ENCODE results near the gene RAB35.
"Not testable (repeated sequence)": the region's sequence is repeated elsewhere in the genome, so short reads cannot be mapped to it uniquely, and the experiment has no call there.

The RAB35 gene

DNA sequence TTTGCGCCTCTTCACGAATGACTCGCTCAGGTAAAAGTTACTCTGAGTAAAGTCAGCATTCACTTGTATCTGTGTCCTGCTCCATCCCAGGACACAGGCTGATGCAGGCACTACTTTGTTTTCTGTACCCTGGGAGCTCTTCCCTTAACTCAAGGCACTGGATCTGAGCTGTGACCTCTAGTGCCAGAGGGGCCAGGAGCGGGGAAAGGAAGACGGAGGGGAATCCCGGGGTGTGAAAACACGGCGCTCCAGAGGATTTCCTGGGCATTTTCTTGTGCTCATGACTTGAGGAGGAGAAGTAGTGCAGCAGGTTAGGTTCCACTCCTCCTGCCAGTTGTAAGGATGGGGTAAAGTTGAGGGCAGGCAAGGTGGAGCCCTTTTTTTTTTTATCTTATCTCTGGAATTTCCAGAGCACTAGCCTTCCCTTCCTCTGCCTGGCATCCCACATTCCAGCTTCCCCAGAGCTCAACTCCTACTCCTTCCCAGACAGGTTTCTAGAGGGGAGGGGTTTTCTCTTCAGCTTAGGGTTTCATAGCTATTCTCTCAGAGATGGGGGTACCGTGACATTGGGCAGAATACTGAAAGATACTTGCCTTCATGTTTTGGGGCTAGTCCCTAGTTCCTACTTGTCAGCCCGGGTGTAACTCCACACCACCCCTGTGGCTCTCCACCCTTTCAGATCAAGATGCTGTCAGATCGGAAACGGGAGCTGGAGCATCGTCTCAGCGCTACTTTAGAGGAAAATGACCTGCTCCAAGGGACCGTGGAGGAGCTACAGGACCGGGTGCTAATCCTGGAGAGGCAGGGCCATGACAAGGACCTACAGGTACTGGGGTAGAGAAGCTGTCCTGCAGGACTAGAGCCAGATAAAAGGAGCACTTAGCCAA, 52.3 kb downstream of the RAB35 start:
- Histone ChIP-seq H3K27me3 (ENCODE audit: low read depth) (peaks cover 31% of the 10 kb centered on the region), H3K36me3 (replicated peaks) (no peaks in the 10 kb centered on the region), H3K4me3 (no peak overlapping the region), H3K9me3 (no peaks in the 10 kb centered on the region), H3K4me1 (no peaks in the 10 kb centered on the region)
- DNase-seq (ENCODE audit: low spot score in 2 of 2), result no peak
- in situ Hi-C loops (cut with MboI; ENCODE audit: low sequenced_read_pairs), result no loop called here

- H3K9me3 ChIP-seq, result no peaks in the 10 kb centered on the region
- in situ Hi-C loops (cut with MboI; ENCODE audit: low sequenced_read_pairs), result no loop called here
- H3K4me3 ChIP-seq, result no peak overlapping the region
- peaks cover 27% of the 10 kb centered on the region for H3K27me3 ChIP-seq (ENCODE audit: low read depth)
- no peak for DNase-seq (ENCODE audit: low spot score in 2 of 2)
- H3K4me1 ChIP-seq, result no peaks in the 10 kb centered on the region
- no peaks in the 10 kb centered on the region for H3K36me3 ChIP-seq (replicated peaks)
These were observed 53.5 kb downstream of the RAB35 start for GRCh38 chr12:120062976-120063579.

- H3K9me3 ChIP-seq, result no peaks in the 10 kb centered on the region
- in situ Hi-C loops (cut with MboI; ENCODE audit: low sequenced_read_pairs), result no loop called here
- DNase-seq (ENCODE audit: low spot score in 2 of 2), result no peak
- peaks cover 27% of the 10 kb centered on the region for H3K27me3 ChIP-seq (ENCODE audit: low read depth)
- H3K4me1 ChIP-seq, result no peaks in the 10 kb centered on the region
- no peak overlapping the region for H3K4me3 ChIP-seq
- no peaks in the 10 kb centered on the region for H3K36me3 ChIP-seq (replicated peaks)
These were observed 54.9 kb downstream of the RAB35 start for GRCh38 chr12:120061575-120062214.

DNA sequence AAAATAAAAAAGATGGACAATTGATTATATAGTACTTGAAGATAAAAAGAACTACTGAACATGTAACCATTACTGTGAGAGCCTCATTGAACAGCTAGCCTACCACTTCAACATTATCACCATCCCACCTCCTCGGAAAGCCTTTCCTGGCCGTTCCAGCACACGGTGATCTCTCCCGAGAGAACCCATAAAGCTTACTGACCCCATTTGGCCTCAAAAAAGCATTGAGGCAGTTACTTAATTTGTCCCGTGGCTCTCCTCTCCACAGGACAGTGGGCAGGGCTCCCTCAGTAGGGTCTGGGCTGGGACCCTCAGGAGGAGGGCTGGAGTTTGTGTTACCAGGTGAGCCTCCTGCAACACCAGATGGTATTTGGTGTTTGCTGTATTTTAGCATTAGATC, 55.8 kb downstream of the RAB35 start:
- in situ Hi-C loops (cut with MboI; ENCODE audit: low sequenced_read_pairs), result no loop called here

DNA sequence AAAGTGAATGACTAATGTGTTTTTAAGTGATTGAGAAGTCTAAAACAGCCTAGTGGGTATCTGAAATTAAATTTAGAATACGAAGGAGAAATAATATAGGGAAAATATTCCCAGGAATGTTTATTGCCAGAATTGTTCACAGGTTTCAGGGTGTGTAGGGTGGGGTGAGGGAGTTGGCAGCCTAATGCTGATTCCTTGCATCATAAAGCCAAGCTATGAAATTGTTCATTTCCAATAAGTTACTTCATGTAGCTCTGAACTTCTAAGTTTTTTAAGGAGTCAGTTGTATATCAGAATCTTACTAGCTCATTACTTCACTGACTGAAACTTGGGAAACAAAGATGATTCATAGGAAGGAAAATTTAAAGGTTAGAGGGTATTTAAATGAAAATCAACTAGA, 56.4 kb downstream of the RAB35 start:
- H3K27me3 ChIP-seq (ENCODE audit: low read depth), result peaks cover 27% of the 10 kb centered on the region
- no peak overlapping the region for H3K4me3 ChIP-seq
- no peaks in the 10 kb centered on the region for H3K9me3 ChIP-seq
- no peaks in the 10 kb centered on the region for H3K4me1 ChIP-seq
- H3K36me3 ChIP-seq (replicated peaks), result no peaks in the 10 kb centered on the region
- DNase-seq (ENCODE audit: low spot score in 2 of 2), result no peak
- in situ Hi-C loops (cut with MboI; ENCODE audit: low sequenced_read_pairs), result no loop called here

More for the DNA sequence above, 55.8 kb downstream of the RAB35 start:
- no peaks in the 10 kb centered on the region for H3K36me3 ChIP-seq (replicated peaks)
- no peaks in the 10 kb centered on the region for H3K9me3 ChIP-seq
- H3K4me3 ChIP-seq, result no peak overlapping the region
- no peak for DNase-seq (ENCODE audit: low spot score in 2 of 2)
- no peaks in the 10 kb centered on the region for H3K4me1 ChIP-seq
- peaks cover 27% of the 10 kb centered on the region for H3K27me3 ChIP-seq (ENCODE audit: low read depth)

DNA sequence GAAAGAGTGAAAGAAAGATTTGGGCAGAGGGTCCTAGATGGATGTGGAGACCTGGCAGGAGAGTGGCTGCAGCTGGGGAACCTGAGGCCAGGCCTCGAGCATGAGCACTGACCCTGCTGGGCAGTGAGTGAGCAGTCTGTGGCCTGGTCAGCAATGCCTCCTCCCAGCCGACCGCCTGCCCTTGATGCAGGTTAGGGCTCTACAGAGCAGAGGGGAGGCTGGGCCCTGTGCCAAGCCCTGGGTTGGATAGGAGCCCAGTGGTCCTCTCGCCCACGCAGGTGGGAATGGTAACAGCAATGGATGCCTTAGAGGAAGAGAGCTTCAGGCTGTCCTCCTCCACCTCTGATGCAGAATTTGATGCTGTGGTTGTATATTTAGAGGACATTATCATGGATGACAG, 59.8 kb downstream of the RAB35 start:
- in situ Hi-C loops (cut with MboI; ENCODE audit: low sequenced_read_pairs), result no loop called here
- Histone ChIP-seq H3K4me3 (no peak overlapping the region), H3K9me3 (no peaks in the 10 kb centered on the region), H3K36me3 (replicated peaks) (no peaks in the 10 kb centered on the region), H3K4me1 (no peaks in the 10 kb centered on the region), H3K27me3 (ENCODE audit: low read depth) (peaks cover 15% of the 10 kb centered on the region)
- no peak for DNase-seq (ENCODE audit: low spot score in 2 of 2)

- H3K9me3 ChIP-seq, result no peaks in the 10 kb centered on the region
- no peak overlapping the region for H3K4me3 ChIP-seq
- no peak for DNase-seq (ENCODE audit: low spot score in 2 of 2)
- H3K27me3 ChIP-seq (ENCODE audit: low read depth), result peaks cover 4% of the 10 kb centered on the region; the same call in 1 of the 2 replicates
- in situ Hi-C loops (cut with MboI; ENCODE audit: low sequenced_read_pairs), result no loop called here
- H3K4me1 ChIP-seq, result no peaks in the 10 kb centered on the region
- no peaks in the 10 kb centered on the region for H3K36me3 ChIP-seq (replicated peaks)
These were observed 61.1 kb downstream of the RAB35 start for GRCh38 chr12:120055231-120056000.

- no peaks in the 10 kb centered on the region for H3K27me3 ChIP-seq (ENCODE audit: low read depth)
- H3K4me3 ChIP-seq, result no peak overlapping the region
- no peaks in the 10 kb centered on the region for H3K9me3 ChIP-seq
- in situ Hi-C loops (cut with MboI; ENCODE audit: low sequenced_read_pairs), result no loop called here
- no peaks in the 10 kb centered on the region for H3K36me3 ChIP-seq (replicated peaks)
- no peaks in the 10 kb centered on the region; the same call in 1 of the 2 replicates for H3K4me1 ChIP-seq
- DNase-seq (ENCODE audit: low spot score in 2 of 2), result no peak
These were observed 62.3 kb downstream of the RAB35 start for GRCh38 chr12:120054293-120054692.

- Histone ChIP-seq H3K4me1 (no peaks in the 10 kb centered on the region; the same call in 1 of the 2 replicates), H3K36me3 (replicated peaks) (no peaks in the 10 kb centered on the region), H3K4me3 (no peak overlapping the region), H3K27me3 (ENCODE audit: low read depth) (peaks cover 2% of the 10 kb centered on the region), H3K9me3 (no peaks in the 10 kb centered on the region)
- in situ Hi-C loops (cut with MboI; ENCODE audit: low sequenced_read_pairs), result no loop called here
- no peak for DNase-seq (ENCODE audit: low spot score in 2 of 2)
These were observed 65.0 kb downstream of the RAB35 start for GRCh38 chr12:120051535-120051934.

DNA sequence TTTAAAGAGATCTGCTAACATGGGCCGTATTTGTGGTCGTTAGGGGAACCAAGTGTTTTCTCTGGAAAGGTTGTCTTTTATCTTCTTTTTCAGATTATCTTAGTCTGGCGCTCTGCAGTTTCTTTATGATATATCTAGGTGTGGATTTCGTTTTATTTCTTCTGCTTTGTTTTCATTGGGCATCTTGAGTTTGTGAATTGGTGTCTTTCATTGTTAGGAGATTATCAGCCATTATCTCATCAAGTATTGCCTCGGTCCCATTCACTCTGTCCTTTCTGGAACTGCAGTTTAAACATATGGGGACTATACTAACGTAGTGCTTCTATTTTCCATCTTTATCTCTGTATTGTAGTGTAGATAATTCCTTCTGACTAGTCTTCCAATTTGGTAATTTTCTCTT, 67.1 kb downstream of the RAB35 start:
- Histone ChIP-seq H3K27me3 (ENCODE audit: low read depth) (peaks cover 6% of the 10 kb centered on the region), H3K36me3 (replicated peaks) (no peaks in the 10 kb centered on the region), H3K9me3 (no peaks in the 10 kb centered on the region), H3K4me1 (no peaks in the 10 kb centered on the region; the same call in 1 of the 2 replicates), H3K4me3 (no peak overlapping the region)
- DNase-seq (ENCODE audit: low spot score in 2 of 2), result no peak
- in situ Hi-C loops (cut with MboI; ENCODE audit: low sequenced_read_pairs), result no loop called here

GRCh38 chr12:120048263-120048662, 68.3 kb downstream of the RAB35 start:
- no peak overlapping the region for H3K4me3 ChIP-seq
- peaks cover 13% of the 10 kb centered on the region for H3K27me3 ChIP-seq (ENCODE audit: low read depth)
- in situ Hi-C loops (cut with MboI; ENCODE audit: low sequenced_read_pairs), result no loop called here
- H3K4me1 ChIP-seq, result no peaks in the 10 kb centered on the region; the same call in 1 of the 2 replicates
- H3K9me3 ChIP-seq, result no peaks in the 10 kb centered on the region
- no peaks in the 10 kb centered on the region for H3K36me3 ChIP-seq (replicated peaks)
- DNase-seq (ENCODE audit: low spot score in 2 of 2), result no peak

GRCh38 chr12:120047072-120047471, 69.5 kb downstream of the RAB35 start:
- Histone ChIP-seq H3K4me3 (no peak overlapping the region), H3K27me3 (ENCODE audit: low read depth) (peaks cover 13% of the 10 kb centered on the region), H3K9me3 (no peaks in the 10 kb centered on the region), H3K4me1 (no peaks in the 10 kb centered on the region; the same call in 1 of the 2 replicates), H3K36me3 (replicated peaks) (no peaks in the 10 kb centered on the region)
- no peak for DNase-seq (ENCODE audit: low spot score in 2 of 2)
- in situ Hi-C loops (cut with MboI; ENCODE audit: low sequenced_read_pairs), result no loop called here

- H3K27me3 ChIP-seq (ENCODE audit: low read depth), result peaks cover 13% of the 10 kb centered on the region
- H3K36me3 ChIP-seq (replicated peaks); H3K4me1 ChIP-seq; H3K4me3 ChIP-seq; DNase-seq (ENCODE audit: low spot score in 2 of 2); H3K9me3 ChIP-seq; in situ Hi-C loops (cut with MboI; ENCODE audit: low sequenced_read_pairs): not testable (repeated sequence)
These were observed 71.2 kb downstream of the RAB35 start for GRCh38 chr12:120045367-120045766.
